NCI-H446 treated with DMSO at 0.1 percent for 48 hours (cell line): ENCODE data around the gene NECTIN2.

Experiments used
- DNase-seq: peaks from one replicate; lab custom pipeline; 2025; lab: John Stamatoyannopoulos, UW

NECTIN2 gene

GRCh38 chr19:44845612-44846454 lies at the start of gene NECTIN2:
Gene NECTIN2, plus strand, starts transcription at chr19:44846297. Its CDS starts 229 bp downstream, at chr19:44846526.
- peak; percentile 46 for DNase-seq

- DNase-seq: no peak
Observed at GRCh38 chr19:44796701-44797115, 49.4 kb upstream of the NECTIN2 start.

GRCh38 chr19:44799627-44800346 lies 46.3 kb upstream of the NECTIN2 start:
- DNase-seq: no peak

GRCh38 chr19:44800461-44800860 lies 45.6 kb upstream of the NECTIN2 start:
- peak; percentile 3 for DNase-seq

- DNase-seq: no peak
Observed at GRCh38 chr19:44803442-44804428, 42.4 kb upstream of the NECTIN2 start.

- no peak for DNase-seq
Observed at GRCh38 chr19:44806291-44806690, 39.8 kb upstream of the NECTIN2 start.

GRCh38 chr19:44807162-44807561 lies 38.9 kb upstream of the NECTIN2 start:
- DNase-seq: no peak

- DNase-seq: no peak
Observed at GRCh38 chr19:44807652-44808462, 38.2 kb upstream of the NECTIN2 start.

- no peak for DNase-seq
Observed at GRCh38 chr19:44808463-44809371, 37.4 kb upstream of the NECTIN2 start, which contains the start of gene BCAM. Gene BCAM, plus strand, starts transcription at chr19:44809103. Its CDS starts 22 bp downstream, at chr19:44809125.

GRCh38 chr19:44809577-44810233 lies 36.4 kb upstream of the NECTIN2 start:
- no peak for DNase-seq

- DNase-seq: no peak
Observed at GRCh38 chr19:44810234-44811121, 35.6 kb upstream of the NECTIN2 start.

GRCh38 chr19:44811122-44811419 lies 35.0 kb upstream of the NECTIN2 start:
- DNase-seq: no peak

GRCh38 chr19:44812142-44812718 lies 33.9 kb upstream of the NECTIN2 start:
- DNase-seq: no peak

- no peak for DNase-seq
Observed at GRCh38 chr19:44813070-44813840, 32.8 kb upstream of the NECTIN2 start.

GRCh38 chr19:44813841-44814470 lies 32.1 kb upstream of the NECTIN2 start:
- DNase-seq: no peak

GRCh38 chr19:44814517-44814916 lies 31.6 kb upstream of the NECTIN2 start:
- no peak for DNase-seq

- DNase-seq: no peak
Observed at GRCh38 chr19:44816301-44816700, 29.8 kb upstream of the NECTIN2 start.
